PFSK-1 (cell line): ENCODE measurements around the gene MTCH1.

Experiments used
- FOXP2 ChIP-seq: optimal IDR thresholded peaks from 2 replicates; pipeline ENCODE3; 2011; ENCODE audit warnings: borderline replicate concordance, control low read depth, inconsistent platforms; ENCODE audit not compliant: insufficient read depth; ENCODE audit errors: extremely low read length, extremely low read depth
- POLR2AphosphoS5 ChIP-seq: IDR thresholded peaks from 2 replicates; pipeline ENCODE4 v1.6.1; 2012; ENCODE audit warnings: low read depth, mild to moderate bottlenecking, control low read depth, low read length, moderate library complexity
- SIN3A ChIP-seq: IDR thresholded peaks from 2 replicates; pipeline ENCODE4 v1.6.1; 2012; ENCODE audit warnings: mild to moderate bottlenecking, low read length, moderate library complexity, borderline replicate concordance; ENCODE audit not compliant: insufficient read depth
- TAF1 ChIP-seq: IDR thresholded peaks from 2 replicates; pipeline ENCODE4 v1.6.1; 2012; ENCODE audit warnings: low read length, control low read depth, borderline replicate concordance; ENCODE audit not compliant: insufficient read depth
- TF ChIP-seq, protein P1 (sequence below), 2 experiments: IDR thresholded peaks; 2 replicates each; pipeline versions ENCODE4 v1.6.1 to v1.8.0; 2011 to 2012; ENCODE audit warnings: low read depth in 2 of 2, low read length in 2 of 2, control low read depth in 1 of 2, inconsistent platforms in 1 of 2, mild to moderate bottlenecking in 1 of 2, moderate library complexity in 1 of 2; ENCODE audit not compliant: insufficient read depth in 1 of 2

MTCH1 gene

DNA sequence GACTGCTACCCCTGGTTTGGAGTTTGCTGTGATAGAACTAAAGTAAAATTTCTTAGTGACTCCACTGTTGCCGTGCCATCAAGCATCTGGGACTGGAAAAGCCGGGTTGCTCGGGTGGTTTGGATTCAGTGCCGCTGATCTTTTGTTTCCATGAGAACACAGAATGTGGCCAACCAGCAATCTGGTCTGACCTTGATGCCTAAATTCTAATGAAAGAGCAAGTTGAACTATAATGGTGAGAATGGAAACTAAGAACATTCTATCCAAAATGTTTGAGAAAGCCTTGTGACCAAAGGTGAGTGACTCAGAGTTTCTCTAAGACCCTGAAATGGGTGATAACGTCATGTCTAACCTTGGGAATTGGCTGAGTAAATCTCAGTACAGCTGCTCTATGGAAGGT is 41.3 kb downstream of the MTCH1 start:
- TF ChIP-seq POLR2AphosphoS5 (no peak), TAF1 (no peak), FOXP2 (no peak), SIN3A (no peak)
- TF ChIP-seq, protein P1, sequence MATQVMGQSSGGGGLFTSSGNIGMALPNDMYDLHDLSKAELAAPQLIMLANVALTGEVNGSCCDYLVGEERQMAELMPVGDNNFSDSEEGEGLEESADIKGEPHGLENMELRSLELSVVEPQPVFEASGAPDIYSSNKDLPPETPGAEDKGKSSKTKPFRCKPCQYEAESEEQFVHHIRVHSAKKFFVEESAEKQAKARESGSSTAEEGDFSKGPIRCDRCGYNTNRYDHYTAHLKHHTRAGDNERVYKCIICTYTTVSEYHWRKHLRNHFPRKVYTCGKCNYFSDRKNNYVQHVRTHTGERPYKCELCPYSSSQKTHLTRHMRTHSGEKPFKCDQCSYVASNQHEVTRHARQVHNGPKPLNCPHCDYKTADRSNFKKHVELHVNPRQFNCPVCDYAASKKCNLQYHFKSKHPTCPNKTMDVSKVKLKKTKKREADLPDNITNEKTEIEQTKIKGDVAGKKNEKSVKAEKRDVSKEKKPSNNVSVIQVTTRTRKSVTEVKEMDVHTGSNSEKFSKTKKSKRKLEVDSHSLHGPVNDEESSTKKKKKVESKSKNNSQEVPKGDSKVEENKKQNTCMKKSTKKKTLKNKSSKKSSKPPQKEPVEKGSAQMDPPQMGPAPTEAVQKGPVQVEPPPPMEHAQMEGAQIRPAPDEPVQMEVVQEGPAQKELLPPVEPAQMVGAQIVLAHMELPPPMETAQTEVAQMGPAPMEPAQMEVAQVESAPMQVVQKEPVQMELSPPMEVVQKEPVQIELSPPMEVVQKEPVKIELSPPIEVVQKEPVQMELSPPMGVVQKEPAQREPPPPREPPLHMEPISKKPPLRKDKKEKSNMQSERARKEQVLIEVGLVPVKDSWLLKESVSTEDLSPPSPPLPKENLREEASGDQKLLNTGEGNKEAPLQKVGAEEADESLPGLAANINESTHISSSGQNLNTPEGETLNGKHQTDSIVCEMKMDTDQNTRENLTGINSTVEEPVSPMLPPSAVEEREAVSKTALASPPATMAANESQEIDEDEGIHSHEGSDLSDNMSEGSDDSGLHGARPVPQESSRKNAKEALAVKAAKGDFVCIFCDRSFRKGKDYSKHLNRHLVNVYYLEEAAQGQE (IDR thresholded peaks at IDR 0.05; ENCODE audit: insufficient read depth in 1 of 2, low read depth in 2 of 2, low read length in 2 of 2) = no peak

DNA sequence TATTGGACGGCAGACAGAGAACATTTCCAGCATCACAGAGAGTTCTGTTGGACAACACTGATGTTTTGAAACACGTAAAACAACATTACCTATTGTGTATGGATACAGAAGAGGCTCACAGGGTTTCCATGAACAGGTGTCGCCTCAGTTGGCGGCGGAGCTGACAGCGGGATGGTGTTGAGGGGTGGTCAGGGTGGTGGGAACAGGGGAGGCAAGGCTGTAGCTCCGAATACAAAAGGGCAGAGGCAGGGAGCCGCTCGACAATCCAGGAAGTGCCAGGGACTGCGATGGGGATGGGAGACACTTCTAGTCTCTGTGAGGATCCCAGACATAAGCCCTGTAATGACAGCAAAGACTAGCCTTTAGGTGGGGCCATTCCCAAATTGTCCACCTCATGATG is 46.0 kb downstream of the MTCH1 start:
- TF ChIP-seq SIN3A (no peak), TAF1 (no peak), FOXP2 (no peak), POLR2AphosphoS5 (no peak)
- TF ChIP-seq, protein P1 (IDR thresholded peaks at IDR 0.05; ENCODE audit: insufficient read depth in 1 of 2, low read depth in 2 of 2, low read length in 2 of 2) = no peak

DNA sequence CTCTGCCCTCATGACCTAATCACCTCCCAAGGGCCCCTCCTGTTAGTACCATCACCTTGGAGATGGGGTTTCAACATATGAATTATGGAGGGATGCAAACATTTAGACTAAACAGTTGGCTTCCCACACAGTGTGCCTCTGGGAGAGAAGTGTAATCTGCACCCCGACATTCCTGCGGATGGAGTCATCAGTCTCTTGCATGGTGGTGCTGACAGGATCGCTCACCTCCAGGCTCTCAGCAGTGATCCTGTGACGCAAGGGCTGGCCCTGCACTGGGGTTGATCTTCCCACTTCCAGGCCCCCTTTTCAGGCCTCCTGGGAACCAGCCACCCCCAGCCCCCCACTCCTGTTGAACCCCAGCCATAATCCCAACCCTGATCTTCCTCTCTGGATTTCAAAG is 47.5 kb downstream of the MTCH1 start:
- TF ChIP-seq SIN3A (no peak), POLR2AphosphoS5 (no peak), TAF1 (no peak)
- TF ChIP-seq, protein P1 (IDR thresholded peaks at IDR 0.05; ENCODE audit: insufficient read depth in 1 of 2, low read depth in 2 of 2, low read length in 2 of 2) = no peak

DNA sequence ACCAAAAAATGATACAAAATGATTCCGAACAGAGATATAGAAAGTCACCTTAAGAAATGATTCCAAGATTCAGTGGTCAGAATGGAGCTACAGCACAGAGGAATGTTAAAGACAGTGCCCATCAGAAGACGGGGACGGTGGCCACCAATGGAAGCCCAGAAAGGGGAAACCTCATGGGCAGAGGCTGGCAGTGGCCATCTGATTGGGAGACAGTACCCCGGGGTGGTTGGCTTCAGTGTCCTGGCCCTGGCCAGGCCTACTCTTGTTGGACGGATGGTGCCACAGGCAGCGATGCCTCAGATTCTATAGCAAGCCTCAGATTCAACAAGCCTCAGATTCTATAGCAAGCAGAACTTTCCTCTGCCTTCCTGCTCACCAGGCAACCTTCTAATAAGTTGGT is 48.1 kb downstream of the MTCH1 start:
- TF ChIP-seq, protein P1 (IDR thresholded peaks at IDR 0.05; ENCODE audit: insufficient read depth in 1 of 2, low read depth in 2 of 2, low read length in 2 of 2) = no peak
- TF ChIP-seq FOXP2 (no peak), SIN3A (no peak), POLR2AphosphoS5 (no peak), TAF1 (no peak)

DNA sequence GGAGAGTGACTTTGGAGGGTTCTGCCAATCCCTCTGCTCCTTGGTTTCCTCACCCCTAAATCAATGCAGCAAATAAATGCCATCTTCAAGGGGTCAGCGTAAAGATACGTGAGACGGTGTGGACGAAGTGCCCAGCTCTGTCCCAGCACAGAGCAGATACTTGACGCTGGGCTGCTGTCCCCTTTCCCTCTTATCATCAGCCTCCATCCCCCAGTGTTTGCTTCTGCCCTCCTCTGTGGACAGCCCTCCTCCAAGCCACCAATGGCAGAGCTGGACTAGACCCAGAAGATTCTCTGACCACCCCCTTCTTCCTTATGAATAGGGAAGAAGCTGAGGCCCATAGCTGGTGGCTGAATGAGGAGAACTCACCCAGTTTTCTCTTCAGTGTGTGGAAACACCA is 49.2 kb downstream of the MTCH1 start:
- TF ChIP-seq POLR2AphosphoS5 = no peak
- TF ChIP-seq FOXP2 = no peak
- no peak for TF ChIP-seq TAF1
- TF ChIP-seq, protein P1 (IDR thresholded peaks at IDR 0.05; ENCODE audit: insufficient read depth in 1 of 2, low read depth in 2 of 2, low read length in 2 of 2) = no peak
- TF ChIP-seq SIN3A = no peak
